HL-60 (cell line): ENCODE data around the gene CEP72.

Experiments used
- POLR2AphosphoS5 ChIP-seq: IDR thresholded peaks from 2 replicates; pipeline ENCODE4 v1.6.1; 2012; ENCODE audit warnings: low read depth
- SPI1 ChIP-seq: IDR thresholded peaks from 2 replicates; pipeline ENCODE4 v1.6.1; 2012; ENCODE audit warnings: low read depth, mild to moderate bottlenecking, borderline replicate concordance
- TF ChIP-seq, protein P1 (sequence below): IDR thresholded peaks from one replicate; pipeline ENCODE4 v1.5.1; 2011; ENCODE audit warnings: low read length, control low read depth, inconsistent platforms; ENCODE audit not compliant: insufficient read depth

DNA sequence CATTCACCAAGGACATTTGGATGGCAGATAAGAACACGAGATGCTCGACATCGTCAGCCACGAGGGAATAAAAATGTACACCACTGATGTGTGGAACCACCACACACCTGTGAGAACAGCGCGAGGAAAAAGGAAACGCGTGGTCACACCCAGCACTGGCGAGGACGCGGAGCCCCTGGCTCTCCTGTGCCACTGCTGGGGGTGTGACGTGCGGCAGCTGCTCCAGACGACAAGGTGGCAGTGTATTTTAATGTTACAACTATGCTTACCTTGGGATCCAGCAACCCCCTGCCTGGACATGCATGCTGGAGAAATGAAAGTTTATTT, 13.6 kb upstream of the CEP72 start:
- TF ChIP-seq, protein P1, sequence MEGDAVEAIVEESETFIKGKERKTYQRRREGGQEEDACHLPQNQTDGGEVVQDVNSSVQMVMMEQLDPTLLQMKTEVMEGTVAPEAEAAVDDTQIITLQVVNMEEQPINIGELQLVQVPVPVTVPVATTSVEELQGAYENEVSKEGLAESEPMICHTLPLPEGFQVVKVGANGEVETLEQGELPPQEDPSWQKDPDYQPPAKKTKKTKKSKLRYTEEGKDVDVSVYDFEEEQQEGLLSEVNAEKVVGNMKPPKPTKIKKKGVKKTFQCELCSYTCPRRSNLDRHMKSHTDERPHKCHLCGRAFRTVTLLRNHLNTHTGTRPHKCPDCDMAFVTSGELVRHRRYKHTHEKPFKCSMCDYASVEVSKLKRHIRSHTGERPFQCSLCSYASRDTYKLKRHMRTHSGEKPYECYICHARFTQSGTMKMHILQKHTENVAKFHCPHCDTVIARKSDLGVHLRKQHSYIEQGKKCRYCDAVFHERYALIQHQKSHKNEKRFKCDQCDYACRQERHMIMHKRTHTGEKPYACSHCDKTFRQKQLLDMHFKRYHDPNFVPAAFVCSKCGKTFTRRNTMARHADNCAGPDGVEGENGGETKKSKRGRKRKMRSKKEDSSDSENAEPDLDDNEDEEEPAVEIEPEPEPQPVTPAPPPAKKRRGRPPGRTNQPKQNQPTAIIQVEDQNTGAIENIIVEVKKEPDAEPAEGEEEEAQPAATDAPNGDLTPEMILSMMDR, result no peak
- no peak for TF ChIP-seq SPI1
- TF ChIP-seq POLR2AphosphoS5, result no peak
